T-cell (primary cell): Measurements from ENCODE around the gene PXDN. TPM values are rescaled to one million over a fixed set of nuclear protein-coding genes. Genes with fewer than 3 reads are reported as not detected.

Source experiments
- ATAC-seq, 4 experiments: fragments of 200-7000 bp in 3 of 4; fragments of 150-1000 bp in 1 of 4; cut with Tn5 transposase; replicated peaks in 1 of 4; 1 replicate in 3 of 4; 2 replicates in 1 of 4; pipeline ENCODE4 v1.10.0; 2021; ENCODE audit warnings: moderate library complexity in 3 of 4, mild to moderate bottlenecking in 2 of 4, moderate number of reproducible peaks in 1 of 4
- CTCF ChIA-PET, 2 donors: fragments of 300-600 bp; sonication (Branson Sonifier 250); formaldehyde crosslinking; loops; one replicate each; lab custom pipeline; 2022; ENCODE audit warnings: antibody characterized with exemption in 2 of 2; lab: Charles Lee
- POLR2A ChIA-PET, 2 donors: fragments of 300-600 bp; sonication (Branson Sonifier 250); formaldehyde crosslinking; loops; one replicate each; lab custom pipeline; 2022; ENCODE audit warnings: antibody characterized with exemption in 2 of 2; lab: Charles Lee
- DNase-seq, 35 experiments: peaks; one replicate each; pipeline versions ENCODE4 v3.0.0 to v3.0.0-alpha.2; 2013 to 2023
- H3K27ac ChIP-seq: one replicate; pipeline ENCODE4 v1.5.1; 2013; ENCODE audit warnings: low read length
- H3K27me3 ChIP-seq, 2 experiments: replicated peaks in 1 of 2; 1 replicate in 1 of 2; 2 replicates in 1 of 2; pipeline versions ENCODE4 v1.6.1 to v1.7.0; 2013; ENCODE audit warnings: low read length in 1 of 2, mixed read lengths in 1 of 2; ENCODE audit not compliant: control insufficient read depth in 2 of 2, insufficient read depth in 2 of 2; ENCODE audit errors: extremely low read depth in 1 of 2
- H3K36me3 ChIP-seq, 2 donors: 1 replicate in 1 of 2; 2 replicates in 1 of 2; pipeline versions ENCODE4 v1.6.1 to v1.7.0; 2013; ENCODE audit warnings: low read length in 1 of 2; ENCODE audit not compliant: control insufficient read depth in 2 of 2, insufficient read depth in 1 of 2; ENCODE audit errors: extremely low read depth in 1 of 2
- H3K4me1 ChIP-seq, 2 experiments: 1 replicate in 1 of 2; 2 replicates in 1 of 2; pipeline versions ENCODE4 v1.6.1 to v1.7.0; 2013; ENCODE audit warnings: low read length in 2 of 2, mixed read lengths in 1 of 2; ENCODE audit not compliant: insufficient read depth in 2 of 2, control insufficient read depth in 1 of 2; ENCODE audit errors: extremely low read depth in 1 of 2
- H3K4me3 ChIP-seq, 2 donors: 1 replicate in 1 of 2; 2 replicates in 1 of 2; pipeline versions ENCODE4 v1.5.1 to v1.7.0; 2013; ENCODE audit warnings: mild to moderate bottlenecking in 2 of 2, low read length in 1 of 2, moderate library complexity in 1 of 2; ENCODE audit not compliant: control insufficient read depth in 1 of 2; ENCODE audit errors: extremely low read depth in 1 of 2
- H3K9me3 ChIP-seq: 2 replicates; pipeline ENCODE4 v1.7.0; 2013
- H3K27ac Mint-ChIP-seq, 2 donors: one replicate each; pipeline ENCODE4 v1.8.0; 2020 to 2021; ENCODE audit warnings: mild to moderate bottlenecking in 2 of 2, mixed read lengths in 2 of 2
- H3K27me3 Mint-ChIP-seq, 2 donors: one replicate each; pipeline ENCODE4 v1.8.0; 2021 to 2022; ENCODE audit warnings: mixed read lengths in 2 of 2
- H3K36me3 Mint-ChIP-seq: one replicate; pipeline ENCODE4 v1.8.0; 2021; ENCODE audit warnings: mixed read lengths
- H3K4me1 Mint-ChIP-seq, 3 donors: one replicate each; pipeline ENCODE4 v1.8.0; 2020 to 2022; ENCODE audit warnings: mixed read lengths in 3 of 3, mild to moderate bottlenecking in 1 of 3
- H3K4me3 Mint-ChIP-seq, 3 donors: one replicate each; pipeline ENCODE4 v1.8.0; 2020 to 2022; ENCODE audit warnings: mild to moderate bottlenecking in 3 of 3, mixed read lengths in 3 of 3, moderate library complexity in 3 of 3
- H3K9me3 Mint-ChIP-seq, 3 donors: one replicate each; pipeline ENCODE4 v1.8.0; 2020 to 2022; ENCODE audit warnings: mixed read lengths in 3 of 3
- WGBS: methylation state at CpG from one replicate; pipeline ENCODE4 v1.1.5; 2013; ENCODE audit warnings: missing lambda C conversion rate; ENCODE audit not compliant: insufficient coverage; 5-methylcytosine and 5-hydroxymethylcytosine counted together
- total RNA-seq, 35 experiments: library from RNA in 6 of 35; stranded (reverse) in 6 of 35; fragments of 120-200 nt in 1 of 35; gene quantifications; one replicate each; pipeline versions ENCODE4 v1.2.1 to v1.2.4 and lab custom pipeline; 2013 to 2026

Gene PXDN
- total RNA-seq, 5 donors from 2014 or later (not counting 1 experiment from before 2014, with no cell fraction given) = 0.21 to 5.4 (median 1.3) TPM

- H3K4me1 Mint-ChIP-seq = peaks cover 0 to 3% (median 0%) of the 10 kb centered on the region in 3 donors
- ChIA-PET POLR2A (no interaction called here), CTCF (no interaction called here)
- Histone ChIP-seq H3K9me3 (no peaks in the 10 kb centered on the region), H3K4me3 (no peak overlapping the region), H3K27me3 (peaks cover 0 to 19% of the 10 kb centered on the region in 2 experiments), H3K27ac (no peak overlapping the region), H3K4me1 (no peaks in the 10 kb centered on the region), H3K36me3 (no peaks in the 10 kb centered on the region)
- H3K36me3 Mint-ChIP-seq = no peaks in the 10 kb centered on the region
- WGBS = 73% methylated on average over 3 of the region's 3 CpGs
- DNase-seq = no peak
- ATAC-seq = no peak
- H3K27ac Mint-ChIP-seq = no peak overlapping the region
- no peak overlapping the region for H3K4me3 Mint-ChIP-seq
- peaks cover 3 to 9% of the 10 kb centered on the region in 2 donors for H3K27me3 Mint-ChIP-seq
- no peaks in the 10 kb centered on the region for H3K9me3 Mint-ChIP-seq
Measured at GRCh38 chr2:1771626-1772280, 27.4 kb upstream of the PXDN start.

- 81% methylated on average over 10 of the region's 23 CpGs for WGBS
- Histone ChIP-seq H3K4me3 (no peak overlapping the region), H3K36me3 (no peaks in the 10 kb centered on the region), H3K4me1 (no peaks in the 10 kb centered on the region), H3K27me3 (peaks cover 0 to 25% of the 10 kb centered on the region in 2 experiments), H3K9me3 (no peaks in the 10 kb centered on the region), H3K27ac (no peak overlapping the region)
- Mint-ChIP-seq H3K27ac (no peak overlapping the region), H3K9me3 (no peaks in the 10 kb centered on the region), H3K27me3 (peaks cover 3 to 11% of the 10 kb centered on the region in 2 donors), H3K36me3 (no peaks in the 10 kb centered on the region), H3K4me3 (no peak overlapping the region), H3K4me1 (peaks cover 0 to 3% (median 0%) of the 10 kb centered on the region in 3 donors)
- ATAC-seq (no peak), DNase-seq (no peak)
- ChIA-PET POLR2A (no interaction called here), CTCF (no interaction called here)
Measured at GRCh38 chr2:1770566-1771380, 26.5 kb upstream of the PXDN start.

- Histone ChIP-seq H3K36me3 (no peaks in the 10 kb centered on the region), H3K27me3 (peaks cover 0 to 21% of the 10 kb centered on the region in 2 experiments), H3K4me1 (no peaks in the 10 kb centered on the region), H3K27ac (no peak overlapping the region), H3K9me3 (no peaks in the 10 kb centered on the region), H3K4me3 (no peak overlapping the region)
- POLR2A ChIA-PET = interaction anchor here in 1 of 2 donors (0.6 kb wide), 1 partner anchor 1092 kb away, joined by 5 read pairs; no protein-coding TSS in a partner anchor
- Mint-ChIP-seq H3K27me3 (peaks cover 7 to 11% of the 10 kb centered on the region in 2 donors), H3K4me1 (peaks cover 0 to 3% (median 0%) of the 10 kb centered on the region in 3 donors), H3K27ac (peak overlapping the region in 1 of 2 donors; percentile 57), H3K4me3 (no peak overlapping the region), H3K9me3 (no peaks in the 10 kb centered on the region), H3K36me3 (no peaks in the 10 kb centered on the region)
- 45% methylated on average over 8 of the region's 13 CpGs for whole genome bisulfite sequencing
- CTCF ChIA-PET = interaction anchor here in 1 of 2 donors (0.9 kb wide), 1 partner anchor 19 kb away, joined by 3 read pairs; no protein-coding TSS in a partner anchor
- peak in 17 of 35 experiments; percentile 7 to 55 (median 23) for DNase-seq
- peak; percentile 36 to 52 (median 36) for ATAC-seq
Measured at GRCh38 chr2:1769703-1770422, 25.5 kb upstream of the PXDN start.

- no peak overlapping the region for H3K27ac ChIP-seq
- no peaks in the 10 kb centered on the region for H3K36me3 Mint-ChIP-seq
Measured at GRCh38 chr2:1767939-1768691, 23.8 kb upstream of the PXDN start.

GRCh38 chr2:1766851-1767811 is 22.8 kb upstream of the PXDN start:
- no peaks in the 10 kb centered on the region for H3K9me3 Mint-ChIP-seq
- no peak overlapping the region for H3K4me3 Mint-ChIP-seq
- Histone ChIP-seq H3K27ac (no peak overlapping the region), H3K27me3 (peaks cover 0 to 21% of the 10 kb centered on the region in 2 experiments), H3K9me3 (no peaks in the 10 kb centered on the region), H3K4me3 (no peak overlapping the region), H3K4me1 (no peaks in the 10 kb centered on the region), H3K36me3 (no peaks in the 10 kb centered on the region)
- ATAC-seq (no peak), DNase-seq (no peak)
- WGBS = 52% methylated on average over 23 of the region's 30 CpGs
- H3K27me3 Mint-ChIP-seq = peaks cover 7 to 13% of the 10 kb centered on the region in 2 donors
- ChIA-PET POLR2A (interaction anchor here in 1 of 2 donors (0.5 kb wide), 1 partner anchor 1394 kb away, joined by 3 read pairs; no protein-coding TSS in a partner anchor), CTCF (no interaction called here)
- no peaks in the 10 kb centered on the region for H3K36me3 Mint-ChIP-seq
- H3K4me1 Mint-ChIP-seq = peaks cover 0 to 3% (median 0%) of the 10 kb centered on the region in 3 donors
- H3K27ac Mint-ChIP-seq = no peak overlapping the region

More at GRCh38 chr2:1767939-1768691, 23.8 kb upstream of the PXDN start:
- peaks cover 7 to 11% of the 10 kb centered on the region in 2 donors for H3K27me3 Mint-ChIP-seq
- DNase-seq = no peak
- CTCF ChIA-PET = no interaction called here
- POLR2A ChIA-PET = no interaction called here
- no peaks in the 10 kb centered on the region for H3K9me3 Mint-ChIP-seq
- Histone ChIP-seq H3K27me3 (peaks cover 0 to 21% of the 10 kb centered on the region in 2 experiments), H3K4me3 (no peak overlapping the region), H3K9me3 (no peaks in the 10 kb centered on the region), H3K36me3 (no peaks in the 10 kb centered on the region), H3K4me1 (no peaks in the 10 kb centered on the region)
- 86% methylated on average over 17 of the region's 23 CpGs for WGBS
- no peak for ATAC-seq
- no peak overlapping the region for H3K4me3 Mint-ChIP-seq
- H3K27ac Mint-ChIP-seq = no peak overlapping the region
- H3K4me1 Mint-ChIP-seq = peaks cover 0 to 3% (median 0%) of the 10 kb centered on the region in 3 donors
